H1 (cell line): ENCODE measurements around the gene TSHR. TPM values are rescaled to one million over a fixed set of nuclear protein-coding genes. Genes with fewer than 3 reads are reported as not detected.
A peak's percentile ranks its signal among the peaks of the same experiment; 100 is the strongest.

ENCODE experiments used
- CTCF ChIA-PET: fragments of 300-600 bp; sonication (Branson Sonifier 250); formaldehyde crosslinking; loops from one replicate; lab custom pipeline; 2021; ENCODE audit not compliant: partially characterized antibody; lab: Charles Lee
- POLR2A ChIA-PET: fragments of 300-600 bp; sonication (Branson Sonifier 250); formaldehyde crosslinking; loops from one replicate; lab custom pipeline; 2021; ENCODE audit warnings: inconsistent platforms; ENCODE audit not compliant: partially characterized antibody; lab: Charles Lee
- DNase-seq, 2 experiments: peaks; one replicate each; pipeline versions ENCODE4 v3.0.0 to v3.0.0-alpha.2; 2010 to 2022; ENCODE audit warnings: low spot score in 2 of 2, low read depth in 1 of 2, mixed read lengths in 1 of 2
- FAIRE-seq: peaks from 2 replicates; lab custom pipeline; 2011; peaks lifted over from hg19 to GRCh38; lab: Jason Lieb, UNC
- H2AFZ ChIP-seq: 2 replicates; pipeline ENCODE4 v1.8.1; 2012; ENCODE audit warnings: low read length, inconsistent platforms
- H2AK5ac ChIP-seq: 2 replicates; pipeline ENCODE4 v1.6.1; 2013; ENCODE audit warnings: low read depth, low read length
- H2BK120ac ChIP-seq: replicated peaks from 2 replicates; pipeline ENCODE3; 2013; ENCODE audit warnings: low read depth, low read length, inconsistent platforms
- H2BK12ac ChIP-seq: 2 replicates; pipeline ENCODE4 v1.6.1; 2013; ENCODE audit warnings: low read depth, low read length
- H2BK15ac ChIP-seq: 2 replicates; pipeline ENCODE4 v1.6.1; 2013; ENCODE audit warnings: low read length
- H2BK20ac ChIP-seq: 2 replicates; pipeline ENCODE4 v1.6.1; 2013; ENCODE audit warnings: low read length
- H2BK5ac ChIP-seq: 2 replicates; pipeline ENCODE4 v1.6.1; 2013; ENCODE audit warnings: low read depth, low read length
- H3K14ac ChIP-seq: 2 replicates; pipeline ENCODE4 v1.6.1; 2013; ENCODE audit warnings: inconsistent platforms; ENCODE audit not compliant: insufficient read length
- H3K18ac ChIP-seq: 2 replicates; pipeline ENCODE4 v1.6.1; 2013; ENCODE audit warnings: low read length; ENCODE audit errors: extremely low read depth
- H3K23ac ChIP-seq: 2 replicates; pipeline ENCODE4 v1.6.1; 2013; ENCODE audit warnings: inconsistent platforms; ENCODE audit not compliant: insufficient read length
- H3K23me2 ChIP-seq: 2 replicates; pipeline ENCODE4 v1.6.1; 2013; ENCODE audit warnings: low read depth, low read length
- H3K27ac ChIP-seq: 2 replicates; pipeline ENCODE4 v1.6.1; 2011; ENCODE audit warnings: low read depth, low read length, inconsistent platforms
- H3K27me3 ChIP-seq, 4 experiments: replicated peaks in 1 of 4; 1 replicate in 1 of 4; 2 replicates in 3 of 4; pipeline versions ENCODE4 v1.6.1 to v1.8.1; 2011 to 2013; ENCODE audit warnings: low read length in 3 of 4, mild to moderate bottlenecking in 3 of 4, inconsistent platforms in 2 of 4, mixed read lengths in 2 of 4, moderate library complexity in 1 of 4; ENCODE audit not compliant: control insufficient read depth in 3 of 4, insufficient read depth in 3 of 4; ENCODE audit errors: extremely low read depth in 1 of 4
- H3K36me3 ChIP-seq, 4 experiments: 2 replicates each; pipeline versions ENCODE4 v1.6.1 to v1.8.1; 2011 to 2013; ENCODE audit warnings: mild to moderate bottlenecking in 4 of 4, low read length in 3 of 4, moderate library complexity in 2 of 4, control low read depth in 1 of 4, inconsistent platforms in 1 of 4; ENCODE audit not compliant: insufficient read depth in 4 of 4, control insufficient read depth in 2 of 4
- H3K4ac ChIP-seq: replicated peaks from 2 replicates; pipeline ENCODE3; 2013; ENCODE audit warnings: low read length, low read depth, mixed read lengths, inconsistent platforms; ENCODE audit not compliant: insufficient read length
- H3K4me1 ChIP-seq, 4 experiments: replicated peaks in 1 of 4; 1 replicate in 1 of 4; 2 replicates in 3 of 4; pipeline versions ENCODE4 v1.6.1 to v1.8.1; 2011 to 2013; ENCODE audit warnings: low read length in 3 of 4, inconsistent platforms in 2 of 4, mixed read lengths in 1 of 4; ENCODE audit not compliant: insufficient read depth in 4 of 4, control insufficient read depth in 3 of 4
- H3K4me2 ChIP-seq, 2 experiments: 2 replicates each; pipeline versions ENCODE4 v1.6.1 to v1.8.1; 2011 to 2013; ENCODE audit warnings: low read depth in 2 of 2, low read length in 2 of 2, control low read depth in 1 of 2, inconsistent platforms in 1 of 2, mild to moderate bottlenecking in 1 of 2; ENCODE audit not compliant: insufficient read depth in 1 of 2
- H3K4me3 ChIP-seq, 4 experiments: fragments of 200-600, 300-600 bp in 1 of 4; sonication (generic), shearing (Covaris generic), sonication (Bioruptor Twin) in 1 of 4; 2 replicates each; pipeline versions ENCODE4 v1.5.1 to v1.8.1; 2011 to 2016; ENCODE audit warnings: low read length in 4 of 4, low read depth in 3 of 4, control low read depth in 2 of 4, inconsistent platforms in 2 of 4, mild to moderate bottlenecking in 2 of 4, mixed read lengths in 1 of 4, moderate library complexity in 1 of 4; ENCODE audit not compliant: insufficient read depth in 2 of 4; ENCODE audit errors: extremely low read depth in 1 of 4
- H3K56ac ChIP-seq: replicated peaks from 2 replicates; pipeline ENCODE3; 2013; ENCODE audit warnings: low read depth, mild to moderate bottlenecking, mixed read lengths, low read length, inconsistent platforms; ENCODE audit not compliant: insufficient read length
- H3K79me1 ChIP-seq: 2 replicates; pipeline ENCODE4 v1.6.1; 2013; ENCODE audit warnings: low read depth, low read length, control low read depth
- H3K79me2 ChIP-seq, 2 experiments: 2 replicates each; pipeline versions ENCODE4 v1.6.1 to v1.8.1; 2012 to 2013; ENCODE audit warnings: low read length in 2 of 2, mild to moderate bottlenecking in 2 of 2, inconsistent platforms in 1 of 2; ENCODE audit not compliant: insufficient read depth in 2 of 2, control insufficient read depth in 1 of 2
- H3K9ac ChIP-seq, 4 experiments: replicated peaks in 1 of 4; 1 replicate in 1 of 4; 2 replicates in 3 of 4; pipeline versions ENCODE4 v1.6.1 to v1.8.1; 2011 to 2013; ENCODE audit warnings: low read depth in 3 of 4, low read length in 3 of 4, control low read depth in 2 of 4, mild to moderate bottlenecking in 2 of 4, moderate library complexity in 2 of 4, inconsistent platforms in 1 of 4; ENCODE audit errors: extremely low read depth in 1 of 4
- H3K9me3 ChIP-seq, 2 experiments: 2 replicates each; pipeline versions ENCODE4 v1.6.1 to v1.8.1; 2012 to 2013; ENCODE audit warnings: mild to moderate bottlenecking in 2 of 2, moderate library complexity in 2 of 2, control low read depth in 1 of 2, inconsistent platforms in 1 of 2, low read depth in 1 of 2, low read length in 1 of 2, mixed read lengths in 1 of 2; ENCODE audit not compliant: insufficient read depth in 2 of 2
- H4K20me1 ChIP-seq, 2 experiments: replicated peaks in 1 of 2; 2 replicates each; pipeline versions ENCODE3 to v1.8.1; 2011 to 2013; ENCODE audit warnings: inconsistent platforms in 2 of 2, low read length in 2 of 2, mild to moderate bottlenecking in 1 of 2; ENCODE audit not compliant: insufficient read depth in 2 of 2, control insufficient read depth in 1 of 2
- H4K5ac ChIP-seq: 2 replicates; pipeline ENCODE4 v1.6.1; 2013; ENCODE audit warnings: low read length, low read depth, mixed read lengths, inconsistent platforms; ENCODE audit not compliant: insufficient read length
- H4K8ac ChIP-seq: 2 replicates; pipeline ENCODE4 v1.8.0; 2013; ENCODE audit warnings: mild to moderate bottlenecking, moderate library complexity, low read length, inconsistent platforms; ENCODE audit not compliant: insufficient read depth; ENCODE audit errors: extremely low read depth
- H4K91ac ChIP-seq: replicated peaks from 2 replicates; pipeline ENCODE3; 2013; ENCODE audit warnings: low read length, mixed read lengths, inconsistent platforms; ENCODE audit not compliant: insufficient read length
- CHD1 ChIP-seq: IDR thresholded peaks from 2 replicates; pipeline ENCODE4 v1.6.1; 2012; ENCODE audit warnings: low read depth, low read length, improper control_type of control experiment
- TAF1 ChIP-seq: IDR thresholded peaks from 2 replicates; pipeline ENCODE4 v1.6.1; 2011; ENCODE audit warnings: mild to moderate bottlenecking, low read depth, low read length
- YY1 ChIP-seq: IDR thresholded peaks from 2 replicates; pipeline ENCODE4 v1.6.1; 2011; ENCODE audit warnings: low read depth, mild to moderate bottlenecking, low read length
- WGBS, 2 experiments: shearing (Covaris generic) in 1 of 2; methylation state at CpG; one replicate each; pipeline versions ENCODE4 v1.1.6 to v1.1.7; 2013 to 2015; ENCODE audit warnings: low lambda C conversion rate in 2 of 2, mixed read lengths in 2 of 2, inconsistent platforms in 1 of 2, low coverage in 1 of 2, missing lambda C conversion rate in 1 of 2; ENCODE audit not compliant: insufficient replicate concordance in 2 of 2, insufficient coverage in 1 of 2, insufficient read length in 1 of 2; ENCODE audit errors: extremely low coverage in 1 of 2, missing lambda C conversion rate in 1 of 2; 5-methylcytosine and 5-hydroxymethylcytosine counted together
- polyA plus RNA-seq, 7 experiments: library from polyadenylated mRNA; depleted of rRNA in 3 of 7; stranded (reverse) in 5 of 7; unstranded in 2 of 7; fragments of >200 nt in 5 of 7; fragments of 200-250 nt in 2 of 7; gene quantifications; 1 replicate in 5 of 7; 2 replicates in 1 of 7; 4 replicates in 1 of 7; pipeline versions ENCODE4 v1.2.1 to v1.2.3, GENCODE V29; 2011 to 2013; ENCODE audit warnings: missing spikeins in 2 of 7, mixed read lengths in 2 of 7
- total RNA-seq: library from RNA; stranded (reverse); fragmentation: NEBNext Ultra II Directional; extraction: Animal tissue kit (Norgen Biotek cat#: 25700); gene quantifications from 2 replicates; pipeline ENCODE4 v1.2.1, GENCODE V29; 2021
- TF ChIP-seq, protein P1 (sequence below): IDR thresholded peaks from 2 replicates; pipeline ENCODE4 v1.6.1; 2011; ENCODE audit warnings: low read depth, mild to moderate bottlenecking, low read length; ENCODE audit not compliant: insufficient read depth

Gene TSHR
- total and polyA plus RNA-seq, 2 of the 8 experiments (the other 6 are each of a cell fraction or from before 2014, with no cell fraction given) = 0.27 TPM; not detected in 1

DNA sequence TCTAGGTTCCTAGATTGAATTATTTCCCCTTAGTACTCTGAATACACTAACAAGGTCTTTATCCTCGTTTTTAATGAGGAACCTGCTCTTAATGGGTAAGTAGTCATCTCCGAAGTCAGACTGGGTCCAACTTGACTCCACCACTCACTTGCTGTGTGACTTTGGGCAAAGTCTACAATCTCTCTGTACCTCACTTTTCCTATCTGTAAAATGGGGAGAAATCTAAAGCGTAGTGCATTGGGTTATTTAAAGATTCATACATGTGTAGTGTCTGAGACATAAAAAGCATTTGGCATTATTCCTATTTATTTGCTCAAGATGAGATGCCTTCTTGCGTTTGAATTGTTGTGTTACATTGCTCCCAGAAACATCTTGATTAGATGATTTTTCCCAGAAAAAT, 213.8 kb downstream of the TSHR start:
- Histone ChIP-seq H3K9ac (no peak overlapping the region), H3K4me3 (peak overlapping the region in 3 of 4 experiments; percentile 49 to 85 (median 81); a peak in 5 of 8 replicates), H3K4ac (no peak overlapping the region), H2AFZ (0 out of 2 replicates have a peak overlapping the region, but pooled peaks have one; percentile 95), H2AK5ac (no peak overlapping the region), H3K27ac (no peak overlapping the region), H3K14ac (no peak overlapping the region), H3K4me1 (peaks cover 0 to 5% (median 0%) of the 10 kb centered on the region in 4 experiments; a peak in 2 of 7 replicates), H2BK5ac (no peak overlapping the region), H3K9me3 (no peaks in the 10 kb centered on the region), H3K56ac (no peak overlapping the region), H4K8ac (no peak overlapping the region), H2BK120ac (no peak overlapping the region), H3K23ac (no peak overlapping the region), H3K36me3 (no peaks in the 10 kb centered on the region), H3K23me2 (peaks cover 5% of the 10 kb centered on the region; the same call in 1 of the 2 replicates), H2BK20ac (no peak overlapping the region), H2BK15ac (no peak overlapping the region; the same call in 1 of the 2 replicates), H3K27me3 (no peaks in the 10 kb centered on the region), H4K91ac (no peak overlapping the region), H3K18ac (no peak overlapping the region), H2BK12ac (no peak overlapping the region), H3K79me1 (no peaks in the 10 kb centered on the region), H3K4me2 (peak overlapping the region; percentile 75 to 95), H4K20me1 (no peaks in the 10 kb centered on the region), H3K79me2 (no peaks in the 10 kb centered on the region), H4K5ac (no peak overlapping the region)
- DNase-seq (no peak), FAIRE-seq (no peak)
- ChIA-PET CTCF (interaction anchor here (0.6 to 4.5 kb wide), 15 partner anchors 9 to 295 kb away, joined by 3 to 65 read pairs (median 4); partner anchors contain the start of gene TSHR), POLR2A (interaction anchor here (1.5 to 3.0 kb wide), 2 partner anchors 50 to 52 kb away, joined by 10 to 15 read pairs; partner anchors contain the start of gene GTF2A1)
- WGBS, 2 experiments = 76% methylated on average over 4 of the region's 4 CpGs; no CpG with 5 or more reads in 1 of the 2 experiments
- no peak for TF ChIP-seq TAF1
- no peak for TF ChIP-seq YY1
- TF ChIP-seq CHD1 = no peak
- TF ChIP-seq, protein P1, sequence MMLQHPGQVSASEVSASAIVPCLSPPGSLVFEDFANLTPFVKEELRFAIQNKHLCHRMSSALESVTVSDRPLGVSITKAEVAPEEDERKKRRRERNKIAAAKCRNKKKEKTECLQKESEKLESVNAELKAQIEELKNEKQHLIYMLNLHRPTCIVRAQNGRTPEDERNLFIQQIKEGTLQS = no peak
